ENCODE measurements around the gene ACKR3. TPM values are rescaled to one million over a fixed set of nuclear protein-coding genes. Genes with fewer than 3 reads are reported as not detected.

ACKR3 gene
- polyA plus RNA-seq, 2 of the 4 experiments (the other 2 are of a cell fraction), result 21.3 to 33.2 TPM

DNA sequence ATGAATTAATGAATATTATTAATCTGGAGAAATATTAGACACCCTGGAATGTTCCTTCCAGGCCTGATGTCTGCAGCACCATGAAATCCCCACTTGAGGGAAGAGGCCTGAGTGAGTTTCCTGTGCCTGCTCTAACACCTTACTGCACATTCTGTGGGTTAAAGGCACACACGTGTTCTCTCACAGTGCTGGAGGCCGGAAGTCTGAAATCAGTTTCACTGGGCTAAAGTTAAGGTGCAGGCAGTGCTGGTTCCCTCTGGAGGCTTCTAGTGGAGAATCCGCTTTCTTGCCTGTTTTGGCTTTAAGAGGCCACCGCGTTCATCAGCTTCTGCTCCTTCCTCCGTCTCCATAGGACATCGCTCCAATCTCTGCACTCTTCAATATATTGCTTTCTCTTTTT, 48.7 kb downstream of the ACKR3 start:
- TF ChIP-seq, protein P1, sequence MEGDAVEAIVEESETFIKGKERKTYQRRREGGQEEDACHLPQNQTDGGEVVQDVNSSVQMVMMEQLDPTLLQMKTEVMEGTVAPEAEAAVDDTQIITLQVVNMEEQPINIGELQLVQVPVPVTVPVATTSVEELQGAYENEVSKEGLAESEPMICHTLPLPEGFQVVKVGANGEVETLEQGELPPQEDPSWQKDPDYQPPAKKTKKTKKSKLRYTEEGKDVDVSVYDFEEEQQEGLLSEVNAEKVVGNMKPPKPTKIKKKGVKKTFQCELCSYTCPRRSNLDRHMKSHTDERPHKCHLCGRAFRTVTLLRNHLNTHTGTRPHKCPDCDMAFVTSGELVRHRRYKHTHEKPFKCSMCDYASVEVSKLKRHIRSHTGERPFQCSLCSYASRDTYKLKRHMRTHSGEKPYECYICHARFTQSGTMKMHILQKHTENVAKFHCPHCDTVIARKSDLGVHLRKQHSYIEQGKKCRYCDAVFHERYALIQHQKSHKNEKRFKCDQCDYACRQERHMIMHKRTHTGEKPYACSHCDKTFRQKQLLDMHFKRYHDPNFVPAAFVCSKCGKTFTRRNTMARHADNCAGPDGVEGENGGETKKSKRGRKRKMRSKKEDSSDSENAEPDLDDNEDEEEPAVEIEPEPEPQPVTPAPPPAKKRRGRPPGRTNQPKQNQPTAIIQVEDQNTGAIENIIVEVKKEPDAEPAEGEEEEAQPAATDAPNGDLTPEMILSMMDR (IDR thresholded peaks at IDR 0.05), result no peak
- no peak for TF ChIP-seq NFE2L2 (conservative IDR thresholded peaks at IDR 0.05; ENCODE audit: low read length)
- Histone ChIP-seq H3K4me1 (no peaks in the 10 kb centered on the region), H3K4me3 (no peak overlapping the region), H3K27ac (no peak overlapping the region), H3K4me2 (no peak overlapping the region), H3K9me3 (no peaks in the 10 kb centered on the region)
- FAIRE-seq (no peak), ATAC-seq (no peak), DNase-seq (ENCODE audit: low read depth in 1 of 2, low spot score in 1 of 2) (no peak)
- ChIA-PET CTCF (interaction anchor here (1.3 kb wide), 1 partner anchor 443 kb away, joined by 4 read pairs; no protein-coding TSS in a partner anchor), POLR2A (no interaction called here)
- WGBS (ENCODE audit: missing lambda C conversion rate), result 61% methylated on average over 7 of the region's 7 CpGs

DNA sequence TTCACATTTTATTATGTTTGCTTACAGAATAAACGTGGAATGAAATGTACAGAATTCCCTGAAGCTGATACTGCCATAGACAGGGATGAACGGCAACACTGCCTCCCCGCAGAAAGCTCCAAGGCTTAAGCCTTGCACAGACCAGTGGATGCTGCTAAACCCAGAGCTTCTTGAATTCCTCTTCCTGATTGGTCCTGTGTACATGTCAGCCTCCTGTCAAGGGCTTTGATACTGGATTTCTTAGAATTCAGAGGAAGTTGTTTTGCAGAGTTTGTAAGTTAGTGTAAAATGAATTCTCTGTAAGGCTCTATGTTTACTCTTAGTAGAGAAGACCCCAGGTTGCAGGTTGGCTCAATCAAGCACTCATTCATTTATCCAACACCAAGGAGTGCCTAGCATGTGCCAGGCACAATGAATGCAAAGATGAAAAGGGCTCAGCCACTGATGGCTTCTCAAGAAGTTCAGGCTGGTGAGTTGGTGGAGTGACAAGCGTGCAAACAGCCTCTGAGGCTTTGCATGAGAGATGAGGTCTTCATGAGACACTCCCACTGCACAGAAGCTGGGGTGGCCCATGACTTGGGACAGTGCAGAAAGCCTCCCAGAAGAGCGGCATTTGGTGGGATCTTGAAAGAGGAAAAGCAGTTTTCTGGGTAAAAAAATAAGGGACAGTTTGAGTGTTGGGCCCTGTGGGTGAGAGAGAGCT, 50.4 kb downstream of the ACKR3 start:
- POLR2A ChIA-PET, result no interaction called here
- H3K9me3 ChIP-seq, result no peaks in the 10 kb centered on the region
- FAIRE-seq (no peak), ATAC-seq (no peak), DNase-seq (ENCODE audit: low read depth in 1 of 2, low spot score in 1 of 2) (no peak)
- 44% methylated on average over 5 of the region's 5 CpGs for WGBS (ENCODE audit: missing lambda C conversion rate)
- TF ChIP-seq, protein P1 (IDR thresholded peaks at IDR 0.05), result no peak
- TF ChIP-seq JUNB (IDR thresholded peaks at IDR 0.05) (no peak), POLR2A (IDR thresholded peaks at IDR 0.05; ENCODE audit: low read length) (no peak), POLR2AphosphoS2 (conservative IDR thresholded peaks at IDR 0.05; ENCODE audit: low read length) (no peak), RARB (CRISPR knock-in tag; IDR thresholded peaks at IDR 0.05) (no peak), KDM1A (IDR thresholded peaks at IDR 0.05; ENCODE audit: low read depth) (no peak), SREBF2 (IDR thresholded peaks at IDR 0.05) (no peak), CHD4 (IDR thresholded peaks at IDR 0.05; ENCODE audit: borderline replicate concordance) (no peak), ESRRA (IDR thresholded peaks at IDR 0.05; ENCODE audit: borderline replicate concordance, low read length) (no peak)
- TF ChIP-seq, protein P2, sequence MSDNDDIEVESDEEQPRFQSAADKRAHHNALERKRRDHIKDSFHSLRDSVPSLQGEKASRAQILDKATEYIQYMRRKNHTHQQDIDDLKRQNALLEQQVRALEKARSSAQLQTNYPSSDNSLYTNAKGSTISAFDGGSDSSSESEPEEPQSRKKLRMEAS (IDR thresholded peaks at IDR 0.05), result no peak
- TF ChIP-seq, protein P3, sequence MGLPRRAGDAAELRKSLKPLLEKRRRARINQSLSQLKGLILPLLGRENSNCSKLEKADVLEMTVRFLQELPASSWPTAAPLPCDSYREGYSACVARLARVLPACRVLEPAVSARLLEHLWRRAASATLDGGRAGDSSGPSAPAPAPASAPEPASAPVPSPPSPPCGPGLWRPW (IDR thresholded peaks at IDR 0.05), result no peak
- H3K4me2 ChIP-seq, result no peak overlapping the region
- H3K4me3 ChIP-seq, result no peak overlapping the region
- no peak overlapping the region for H3K27ac ChIP-seq
- no peaks in the 10 kb centered on the region for H3K4me1 ChIP-seq
- CTCF ChIA-PET, result interaction anchor here (1.0 to 1.4 kb wide), 2 partner anchors 50 to 408 kb away, joined by 3 read pairs; partner anchors contain the start of gene ACKR3

DNA sequence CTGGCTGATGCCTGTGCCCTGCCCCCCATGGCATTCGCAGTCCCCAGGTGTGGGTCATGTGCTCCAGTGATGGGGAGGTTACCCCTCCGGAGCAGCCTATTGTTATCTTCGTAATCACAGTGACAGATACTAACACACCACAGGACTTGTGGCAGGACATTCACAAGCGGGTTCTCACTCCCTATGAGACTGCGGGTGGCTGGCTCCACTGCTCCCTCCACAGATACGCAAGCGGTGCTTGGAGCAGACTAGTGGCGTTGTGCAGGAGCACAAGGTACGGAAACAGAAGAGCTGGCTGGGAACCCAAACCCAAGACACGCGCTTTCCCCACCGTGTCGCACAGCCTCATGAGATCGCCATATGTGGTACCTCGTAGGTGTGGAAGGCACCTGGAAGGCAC, 52.2 kb downstream of the ACKR3 start:
- H3K27ac ChIP-seq, result no peak overlapping the region
- ChIA-PET POLR2A (no interaction called here), CTCF (no interaction called here)
- H3K4me3 ChIP-seq, result no peak overlapping the region
- TF ChIP-seq JUNB (IDR thresholded peaks at IDR 0.05), result no peak
- no peak for FAIRE-seq
- no peak for ATAC-seq
- no peaks in the 10 kb centered on the region for H3K9me3 ChIP-seq
- no peak for DNase-seq (ENCODE audit: low read depth in 1 of 2, low spot score in 1 of 2)
- 71% methylated on average over 14 of the region's 15 CpGs for WGBS (ENCODE audit: missing lambda C conversion rate)
- H3K4me2 ChIP-seq, result no peak overlapping the region
- no peaks in the 10 kb centered on the region for H3K4me1 ChIP-seq

DNA sequence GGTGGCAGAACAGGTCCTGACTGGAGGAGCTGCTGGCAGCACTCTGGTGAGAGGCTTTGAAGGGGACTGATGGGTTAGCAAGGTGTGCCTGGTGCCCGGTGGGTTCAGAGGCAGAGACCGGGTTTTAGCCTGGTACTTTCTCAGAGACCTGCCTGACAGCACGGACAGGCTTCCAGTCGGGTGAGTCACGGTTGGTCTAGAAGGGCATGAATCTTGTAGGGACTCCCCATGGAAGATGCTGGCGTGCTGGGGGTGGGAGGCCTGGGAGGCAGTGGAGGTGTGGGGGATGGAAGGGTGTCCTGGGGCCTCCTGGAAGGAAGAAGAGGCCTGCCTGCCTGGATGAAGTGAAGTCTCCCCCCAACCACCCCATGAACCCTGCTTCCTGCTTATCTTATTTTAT, 52.6 kb downstream of the ACKR3 start:
- no peak overlapping the region for H3K27ac ChIP-seq
- no peak overlapping the region for H3K4me3 ChIP-seq
- ChIA-PET CTCF (no interaction called here), POLR2A (no interaction called here)
- H3K4me2 ChIP-seq, result no peak overlapping the region
- no peaks in the 10 kb centered on the region for H3K4me1 ChIP-seq
- FAIRE-seq (no peak), ATAC-seq (no peak), DNase-seq (ENCODE audit: low read depth in 1 of 2, low spot score in 1 of 2) (no peak)
- TF ChIP-seq PHF8 (IDR thresholded peaks at IDR 0.05; ENCODE audit: borderline replicate concordance, low read depth), result no peak
- no peak for TF ChIP-seq KDM5A (IDR thresholded peaks at IDR 0.05)
- TF ChIP-seq, protein P1 (IDR thresholded peaks at IDR 0.05), result no peak
- TF ChIP-seq MAZ (IDR thresholded peaks at IDR 0.05; ENCODE audit: borderline replicate concordance, low read depth, low read length), result no peak
- WGBS (ENCODE audit: missing lambda C conversion rate), result 81% methylated on average over 5 of the region's 6 CpGs
- H3K9me3 ChIP-seq, result no peaks in the 10 kb centered on the region
